ENCODE measurements around the gene NFXL1. TPM values are rescaled to one million over a fixed set of nuclear protein-coding genes. Genes with fewer than 3 reads are reported as not detected.

Gene NFXL1
- total RNA-seq, 1 experiment from 2014 or later: 15.7 TPM

DNA sequence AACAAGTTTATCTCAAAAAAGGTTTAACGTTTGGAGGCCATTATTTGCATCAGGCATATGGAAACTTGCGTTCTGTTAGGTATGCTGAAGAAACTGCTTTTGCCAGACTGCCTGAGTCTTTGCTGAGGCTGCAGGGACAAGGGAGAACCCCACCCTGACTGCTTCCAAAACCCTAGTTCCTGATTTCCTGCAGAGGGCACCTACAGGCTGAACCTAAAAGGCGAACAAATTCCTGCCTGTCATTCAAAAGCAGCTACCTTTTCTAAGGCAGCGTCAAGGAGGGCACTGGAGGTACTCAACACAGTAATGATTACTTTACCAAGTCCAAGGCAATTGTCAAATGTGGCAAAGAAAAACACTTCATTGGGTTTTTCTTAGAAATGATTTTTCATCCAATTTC, 75.9 kb downstream of the NFXL1 start:
- no peaks in the 10 kb centered on the region for H4K20me1 ChIP-seq (ENCODE audit: insufficient read depth)
- TSS peak; percentile 16 for BruUV-seq (replicated peaks)
- H3K9me2 ChIP-seq (ENCODE audit: insufficient read depth): no peaks in the 10 kb centered on the region
- H3F3A ChIP-seq (ENCODE audit: insufficient read depth, low read depth): peaks cover 7% of the 10 kb centered on the region; the same call in 1 of the 2 replicates
- intact Hi-C loops (cut with micrococcal nuclease; ENCODE audit: unreplicated experiment): loop anchor here (5.0 kb wide), 2 partner anchors 151 to 171 kb away; no protein-coding TSS in a partner anchor
- H3K4me3 ChIP-seq: no peak overlapping the region
- H3K36me3 ChIP-seq (ENCODE audit: low read depth): 0 out of 2 replicates have a peak, but pooled peaks cover 2% of the 10 kb centered on the region
- CTCF ChIA-PET: no interaction called here
- H3K27me3 ChIP-seq (ENCODE audit: insufficient read depth, low read depth): no peaks in the 10 kb centered on the region
- no peak overlapping the region for H3K27ac ChIP-seq
- no peaks in the 10 kb centered on the region for H3K79me2 ChIP-seq (ENCODE audit: low read depth)
- H3K9me3 ChIP-seq (ENCODE audit: insufficient read depth, low read depth): no peaks in the 10 kb centered on the region
- no peak for DNase-seq
- POLR2A ChIA-PET (ENCODE audit: unreplicated experiment): interaction anchor here (0.7 kb wide), 1 partner anchor 430 kb away, joined by 5 read pairs; no protein-coding TSS in a partner anchor
- H2AFZ ChIP-seq: no peak overlapping the region
- H3K4me2 ChIP-seq: peak overlapping the region; percentile 99; the same call in 1 of the 2 replicates
- H3K4me1 ChIP-seq (replicated peaks; ENCODE audit: insufficient read depth): no peaks in the 10 kb centered on the region; the same call in 1 of the 2 replicates
- TF ChIP-seq, protein P1, sequence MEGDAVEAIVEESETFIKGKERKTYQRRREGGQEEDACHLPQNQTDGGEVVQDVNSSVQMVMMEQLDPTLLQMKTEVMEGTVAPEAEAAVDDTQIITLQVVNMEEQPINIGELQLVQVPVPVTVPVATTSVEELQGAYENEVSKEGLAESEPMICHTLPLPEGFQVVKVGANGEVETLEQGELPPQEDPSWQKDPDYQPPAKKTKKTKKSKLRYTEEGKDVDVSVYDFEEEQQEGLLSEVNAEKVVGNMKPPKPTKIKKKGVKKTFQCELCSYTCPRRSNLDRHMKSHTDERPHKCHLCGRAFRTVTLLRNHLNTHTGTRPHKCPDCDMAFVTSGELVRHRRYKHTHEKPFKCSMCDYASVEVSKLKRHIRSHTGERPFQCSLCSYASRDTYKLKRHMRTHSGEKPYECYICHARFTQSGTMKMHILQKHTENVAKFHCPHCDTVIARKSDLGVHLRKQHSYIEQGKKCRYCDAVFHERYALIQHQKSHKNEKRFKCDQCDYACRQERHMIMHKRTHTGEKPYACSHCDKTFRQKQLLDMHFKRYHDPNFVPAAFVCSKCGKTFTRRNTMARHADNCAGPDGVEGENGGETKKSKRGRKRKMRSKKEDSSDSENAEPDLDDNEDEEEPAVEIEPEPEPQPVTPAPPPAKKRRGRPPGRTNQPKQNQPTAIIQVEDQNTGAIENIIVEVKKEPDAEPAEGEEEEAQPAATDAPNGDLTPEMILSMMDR (conservative IDR thresholded peaks at IDR 0.05): no peak
- no peak for TF ChIP-seq EZH2 (IDR thresholded peaks at IDR 0.05; ENCODE audit: low read depth)

DNA sequence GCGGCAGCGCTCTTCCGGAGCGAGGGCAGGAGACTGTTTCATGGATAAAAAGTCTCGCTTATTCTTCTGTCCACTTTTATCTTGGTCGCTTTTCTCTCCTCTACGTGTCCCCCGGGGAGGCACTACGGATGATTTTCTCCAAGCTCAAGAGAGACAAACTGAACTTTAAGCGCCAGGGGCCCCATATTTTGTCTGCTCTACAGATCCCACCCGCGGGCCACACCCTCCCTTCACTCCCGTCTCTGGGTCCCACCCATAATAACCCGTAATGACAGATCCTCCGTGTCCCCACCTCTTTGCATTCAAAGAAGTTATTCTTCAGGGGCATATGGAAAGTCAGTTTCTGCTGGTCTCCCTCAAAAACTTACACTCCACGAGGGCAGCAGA, 76.5 kb downstream of the NFXL1 start, which contains the start of gene CORIN:
Gene CORIN (minus strand): TSS at position 160 of the 387 bp plus-strand sequence. CDS start 118 bp downstream, at position 42.
- TF ChIP-seq, protein P1 (conservative IDR thresholded peaks at IDR 0.05): no peak
- no peak for TF ChIP-seq EZH2 (IDR thresholded peaks at IDR 0.05; ENCODE audit: low read depth)
- DNase-seq: no peak
- H2AFZ ChIP-seq: peak within 1 kb of the TSS; percentile 90
- no peaks in the 10 kb centered on the region for H3K27me3 ChIP-seq (ENCODE audit: insufficient read depth, low read depth)
- H3K4me3 ChIP-seq: peak within 1 kb of the TSS; percentile 73
- no peaks in the 10 kb centered on the region for H3K9me2 ChIP-seq (ENCODE audit: insufficient read depth)
- no peaks in the 10 kb centered on the region; the same call in 1 of the 2 replicates for H3K4me1 ChIP-seq (replicated peaks; ENCODE audit: insufficient read depth)
- peak within 1 kb of the TSS; percentile 99 for H3K4me2 ChIP-seq
- no peaks in the 10 kb centered on the region for H3K36me3 ChIP-seq (ENCODE audit: low read depth)
- intact Hi-C loops (cut with micrococcal nuclease; ENCODE audit: unreplicated experiment): loop anchor here (2.0 to 5.0 kb wide), 3 partner anchors 133 to 171 kb away; no protein-coding TSS in a partner anchor
- POLR2A ChIA-PET (ENCODE audit: unreplicated experiment): interaction anchor here (0.7 kb wide), 1 partner anchor 430 kb away, joined by 5 read pairs; no protein-coding TSS in a partner anchor
- CTCF ChIA-PET: interaction anchor here (0.6 to 2.0 kb wide), 2 partner anchors 169 to 294 kb away, joined by 4 to 5 read pairs; no protein-coding TSS in a partner anchor
- H4K20me1 ChIP-seq (ENCODE audit: insufficient read depth): no peaks in the 10 kb centered on the region
- BruUV-seq (replicated peaks): no TSS peak
- H3K79me2 ChIP-seq (ENCODE audit: low read depth): no peaks in the 10 kb centered on the region
- H3F3A ChIP-seq (ENCODE audit: insufficient read depth, low read depth): peaks cover 7% of the 10 kb centered on the region; the same call in 1 of the 2 replicates
- H3K27ac ChIP-seq: no peak within 1 kb of the TSS
- H3K9me3 ChIP-seq (ENCODE audit: insufficient read depth, low read depth): peaks cover 4% of the 10 kb centered on the region; the same call in 1 of the 2 replicates

DNA sequence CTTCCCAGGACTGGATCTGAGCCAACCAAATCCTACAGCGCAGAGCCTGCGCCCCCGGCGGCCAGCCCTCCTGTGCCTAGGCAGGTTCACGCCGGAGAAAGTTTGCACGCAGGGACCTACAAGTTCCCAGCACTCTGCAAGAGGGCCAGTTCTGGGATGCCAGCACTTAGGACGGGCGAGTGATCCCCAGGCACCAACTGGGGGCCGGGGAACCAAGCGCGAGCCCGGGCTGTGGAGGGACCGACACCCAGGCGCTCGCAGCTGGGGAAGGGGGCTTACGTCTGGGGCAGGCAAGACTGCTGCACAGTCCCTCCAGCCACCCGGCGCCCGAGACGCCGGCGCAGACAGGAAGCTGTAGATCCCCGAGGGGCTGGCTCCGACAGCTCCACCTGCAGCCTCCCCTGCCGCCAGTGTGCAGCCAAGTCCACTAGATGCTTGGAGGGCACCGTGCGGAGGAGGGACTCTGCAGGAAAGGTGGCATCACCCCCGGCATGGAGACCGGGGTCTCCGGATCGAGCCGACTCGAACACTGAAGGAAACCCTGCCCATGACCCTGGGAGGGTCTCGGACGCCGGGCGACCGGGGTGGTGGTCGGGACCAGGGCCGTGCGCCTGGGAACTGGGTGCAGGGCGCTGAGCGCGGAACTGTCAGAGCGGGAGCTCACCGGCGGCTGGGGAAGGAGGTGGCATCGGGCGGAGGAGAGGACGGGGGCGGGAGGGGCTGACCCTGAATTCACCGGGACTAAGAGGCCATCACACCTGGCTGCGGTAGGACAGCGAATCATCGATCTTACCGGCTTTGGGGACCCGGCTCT, 77.1 kb downstream of the NFXL1 start:
- peak in 1 of 2 experiments; percentile 47 for DNase-seq
- Histone ChIP-seq H3K9me3 (ENCODE audit: insufficient read depth, low read depth) (peaks cover 4% of the 10 kb centered on the region; the same call in 1 of the 2 replicates), H3K9me2 (ENCODE audit: insufficient read depth) (no peaks in the 10 kb centered on the region), H4K20me1 (ENCODE audit: insufficient read depth) (no peaks in the 10 kb centered on the region), H3K4me2 (peak overlapping the region; percentile 99), H3F3A (ENCODE audit: insufficient read depth, low read depth) (peaks cover 7% of the 10 kb centered on the region; the same call in 1 of the 2 replicates), H2AFZ (peak overlapping the region; percentile 90), H3K27ac (no peak overlapping the region), H3K27me3 (ENCODE audit: insufficient read depth, low read depth) (no peaks in the 10 kb centered on the region), H3K36me3 (ENCODE audit: low read depth) (no peaks in the 10 kb centered on the region), H3K4me3 (peak overlapping the region; percentile 73), H3K4me1 (replicated peaks; ENCODE audit: insufficient read depth) (no peaks in the 10 kb centered on the region; the same call in 1 of the 2 replicates), H3K79me2 (ENCODE audit: low read depth) (no peaks in the 10 kb centered on the region)
- intact Hi-C loops (cut with micrococcal nuclease; ENCODE audit: unreplicated experiment): loop anchor here (2.0 to 5.0 kb wide), 3 partner anchors 132 to 170 kb away; no protein-coding TSS in a partner anchor
- CTCF ChIA-PET: interaction anchor here (0.6 to 2.0 kb wide), 5 partner anchors 96 to 295 kb away, joined by 3 to 6 read pairs (median 4); no protein-coding TSS in a partner anchor
- no TSS peak for BruUV-seq (replicated peaks)
- no peak for TF ChIP-seq EZH2 (IDR thresholded peaks at IDR 0.05; ENCODE audit: low read depth)
- TF ChIP-seq, protein P1 (conservative IDR thresholded peaks at IDR 0.05): no peak
- POLR2A ChIA-PET (ENCODE audit: unreplicated experiment): no interaction called here

All from PC-9 (cell line).